Thymus (tissue), 11 donors: Measurements from ENCODE around the gene PYCR2. TPM values are rescaled to one million over a fixed set of nuclear protein-coding genes. Genes with fewer than 3 reads are reported as not detected.
A peak's percentile ranks its signal among the peaks of the same experiment; 100 is the strongest.

Experiments
- DNase-seq, 9 donors: peaks; one replicate each; pipeline ENCODE4 v3.0.0-alpha.2; 2013; ENCODE audit warnings: low spot score in 9 of 9, low read depth in 6 of 9, missing footprints in 1 of 9
- H3K27ac ChIP-seq, 2 donors: one replicate each; pipeline ENCODE4 v1.5.1; 2013; ENCODE audit warnings: control low read depth in 1 of 2, low read depth in 1 of 2, low read length in 1 of 2, mild to moderate bottlenecking in 1 of 2, moderate library complexity in 1 of 2
- H3K27me3 ChIP-seq, 2 donors: one replicate each; pipeline ENCODE4 v1.5.1; 2013; ENCODE audit warnings: low read length in 1 of 2; ENCODE audit not compliant: control insufficient read depth in 2 of 2, insufficient read depth in 1 of 2
- H3K36me3 ChIP-seq, 2 donors: one replicate each; pipeline ENCODE4 v1.5.1; 2013; ENCODE audit warnings: low read length in 1 of 2, mild to moderate bottlenecking in 1 of 2, moderate library complexity in 1 of 2; ENCODE audit not compliant: control insufficient read depth in 2 of 2, insufficient read depth in 2 of 2
- H3K4me1 ChIP-seq, 2 donors: one replicate each; pipeline ENCODE4 v1.5.1; 2013; ENCODE audit warnings: low read length in 2 of 2; ENCODE audit not compliant: control insufficient read depth in 2 of 2, insufficient read depth in 2 of 2
- H3K4me3 ChIP-seq, 2 donors: one replicate each; pipeline ENCODE4 v1.5.1; 2013; ENCODE audit warnings: low read length in 2 of 2, control low read depth in 1 of 2, mild to moderate bottlenecking in 1 of 2
- H3K9me3 ChIP-seq, 2 donors: one replicate each; pipeline ENCODE4 v1.5.1; 2013; ENCODE audit warnings: low read length in 1 of 2, mild to moderate bottlenecking in 1 of 2; ENCODE audit not compliant: control insufficient read depth in 2 of 2, insufficient read depth in 1 of 2
- WGBS: extraction: QIAGEN DNeasy Blood & Tissue Kit; methylation state at CpG from one replicate; pipeline ENCODE4 v1.1.7; 2013; 5-methylcytosine and 5-hydroxymethylcytosine counted together
- polyA plus RNA-seq: library from polyadenylated mRNA; stranded (reverse); fragments of 200-250 nt; gene quantifications from one replicate; pipeline ENCODE4 v1.2.3, GENCODE V29; 2013
- total RNA-seq: library from RNA; stranded (reverse); fragments of 120-200 nt; gene quantifications from one replicate; pipeline ENCODE4 v1.2.4, GENCODE V29; 2013
- donor health status: healthy.

The PYCR2 gene
- total and polyA plus RNA-seq, 2 donors = 50.7 to 80.7 TPM

- DNase-seq = no peak
- H3K4me1 ChIP-seq = peaks cover 4 to 20% of the 10 kb centered on the region in 2 donors
- H3K36me3 ChIP-seq = no peaks in the 10 kb centered on the region
- H3K27ac ChIP-seq = no peak overlapping the region
- no peaks in the 10 kb centered on the region for H3K9me3 ChIP-seq
- no peak overlapping the region for H3K4me3 ChIP-seq
- no peaks in the 10 kb centered on the region for H3K27me3 ChIP-seq
- 97% methylated on average over 6 of the region's 6 CpGs for WGBS
These were observed 17.6 kb downstream of the PYCR2 start for GRCh38 chr1:225906467-225906866.

GRCh38 chr1:225903623-225904022 lies 20.4 kb downstream of the PYCR2 start:
- WGBS = 96% methylated on average over 4 of the region's 4 CpGs
- Histone ChIP-seq H3K27ac (no peak overlapping the region), H3K27me3 (no peaks in the 10 kb centered on the region), H3K36me3 (no peaks in the 10 kb centered on the region), H3K4me1 (peaks cover 0 to 10% of the 10 kb centered on the region in 2 donors), H3K9me3 (no peaks in the 10 kb centered on the region), H3K4me3 (no peak overlapping the region)
- DNase-seq = no peak

- Histone ChIP-seq H3K9me3 (no peaks in the 10 kb centered on the region), H3K36me3 (no peaks in the 10 kb centered on the region), H3K4me1 (peaks cover 20 to 35% of the 10 kb centered on the region in 2 donors), H3K27me3 (no peaks in the 10 kb centered on the region), H3K4me3 (no peak overlapping the region), H3K27ac (no peak overlapping the region)
- 92% methylated on average over 4 of the region's 4 CpGs for WGBS
- no peak for DNase-seq
These were observed 24.8 kb downstream of the PYCR2 start for GRCh38 chr1:225899044-225899925.

GRCh38 chr1:225897595-225898514 lies 26.2 kb downstream of the PYCR2 start:
- 82% methylated on average over 19 of the region's 19 CpGs for WGBS
- Histone ChIP-seq H3K4me3 (no peak overlapping the region), H3K27ac (peak overlapping the region; percentile 79 to 91), H3K36me3 (no peaks in the 10 kb centered on the region), H3K9me3 (no peaks in the 10 kb centered on the region), H3K27me3 (no peaks in the 10 kb centered on the region), H3K4me1 (peaks cover 20 to 35% of the 10 kb centered on the region in 2 donors)
- DNase-seq = peak in 2 of 9 donors; percentile 34 to 61

GRCh38 chr1:225896937-225897549 lies 27.0 kb downstream of the PYCR2 start:
- Histone ChIP-seq H3K27me3 (no peaks in the 10 kb centered on the region), H3K4me3 (no peak overlapping the region), H3K36me3 (no peaks in the 10 kb centered on the region), H3K9me3 (no peaks in the 10 kb centered on the region), H3K4me1 (peaks cover 20 to 35% of the 10 kb centered on the region in 2 donors), H3K27ac (peak overlapping the region; percentile 79 to 91)
- WGBS = 18% methylated on average over 7 of the region's 7 CpGs
- peak in 7 of 9 donors; percentile 78 to 94 (median 84) for DNase-seq

- Histone ChIP-seq H3K27me3 (no peaks in the 10 kb centered on the region), H3K4me1 (peaks cover 20 to 35% of the 10 kb centered on the region in 2 donors), H3K4me3 (no peak overlapping the region), H3K9me3 (no peaks in the 10 kb centered on the region), H3K27ac (no peak overlapping the region), H3K36me3 (no peaks in the 10 kb centered on the region)
- 92% methylated on average over 5 of the region's 5 CpGs for WGBS
- DNase-seq = peak in 1 of 9 donors; percentile 20
These were observed 27.6 kb downstream of the PYCR2 start for GRCh38 chr1:225896494-225896893.

- Histone ChIP-seq H3K27ac (no peak overlapping the region), H3K9me3 (no peaks in the 10 kb centered on the region), H3K4me3 (no peak overlapping the region), H3K4me1 (peaks cover 8 to 11% of the 10 kb centered on the region in 2 donors), H3K27me3 (peaks cover 0 to 8% of the 10 kb centered on the region in 2 donors), H3K36me3 (no peaks in the 10 kb centered on the region)
- WGBS = 89% methylated on average over 6 of the region's 6 CpGs
- DNase-seq = no peak
These were observed 31.7 kb downstream of the PYCR2 start for GRCh38 chr1:225892307-225892706.

GRCh38 chr1:225891229-225891972 lies 32.6 kb downstream of the PYCR2 start:
- WGBS = 98% methylated on average over 14 of the region's 14 CpGs
- DNase-seq = no peak
- no peak overlapping the region for H3K4me3 ChIP-seq
- H3K36me3 ChIP-seq = no peaks in the 10 kb centered on the region
- no peak overlapping the region for H3K27ac ChIP-seq
- no peaks in the 10 kb centered on the region for H3K9me3 ChIP-seq
- H3K27me3 ChIP-seq = peaks cover 0 to 16% of the 10 kb centered on the region in 2 donors
- H3K4me1 ChIP-seq = peaks cover 3 to 7% of the 10 kb centered on the region in 2 donors
